Suppressor macrophage treated with lipopolysaccharide for 4 hours (primary cell): ENCODE results near the gene LBHD2.
A peak's percentile ranks its signal among the peaks of the same experiment; 100 is the strongest.

ENCODE experiments used
- DNase-seq: peaks from one replicate; pipeline ENCODE4 v3.0.0-alpha.2; 2020

Gene LBHD2

DNA sequence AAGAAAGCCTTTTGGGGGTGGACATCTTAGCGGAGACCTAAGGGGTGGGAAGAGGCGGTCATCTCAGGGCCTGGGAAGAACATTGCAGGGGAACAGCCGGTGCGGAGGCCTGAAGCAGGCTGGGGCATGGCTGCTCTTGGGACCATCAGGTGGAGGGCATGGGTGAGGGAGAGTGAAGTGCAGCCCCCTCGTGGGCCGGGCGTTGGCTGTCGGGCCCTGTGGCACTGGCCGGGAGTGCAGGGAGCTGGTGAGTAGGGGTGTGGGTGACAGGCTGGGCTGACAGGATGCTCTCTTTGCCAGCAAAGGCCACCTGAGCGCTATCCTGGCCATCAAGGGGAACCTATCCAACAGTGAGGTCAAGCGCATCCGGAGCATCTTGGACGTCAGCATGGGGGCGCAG lies 50.9 kb downstream of the LBHD2 start:
- no peak for DNase-seq

DNA sequence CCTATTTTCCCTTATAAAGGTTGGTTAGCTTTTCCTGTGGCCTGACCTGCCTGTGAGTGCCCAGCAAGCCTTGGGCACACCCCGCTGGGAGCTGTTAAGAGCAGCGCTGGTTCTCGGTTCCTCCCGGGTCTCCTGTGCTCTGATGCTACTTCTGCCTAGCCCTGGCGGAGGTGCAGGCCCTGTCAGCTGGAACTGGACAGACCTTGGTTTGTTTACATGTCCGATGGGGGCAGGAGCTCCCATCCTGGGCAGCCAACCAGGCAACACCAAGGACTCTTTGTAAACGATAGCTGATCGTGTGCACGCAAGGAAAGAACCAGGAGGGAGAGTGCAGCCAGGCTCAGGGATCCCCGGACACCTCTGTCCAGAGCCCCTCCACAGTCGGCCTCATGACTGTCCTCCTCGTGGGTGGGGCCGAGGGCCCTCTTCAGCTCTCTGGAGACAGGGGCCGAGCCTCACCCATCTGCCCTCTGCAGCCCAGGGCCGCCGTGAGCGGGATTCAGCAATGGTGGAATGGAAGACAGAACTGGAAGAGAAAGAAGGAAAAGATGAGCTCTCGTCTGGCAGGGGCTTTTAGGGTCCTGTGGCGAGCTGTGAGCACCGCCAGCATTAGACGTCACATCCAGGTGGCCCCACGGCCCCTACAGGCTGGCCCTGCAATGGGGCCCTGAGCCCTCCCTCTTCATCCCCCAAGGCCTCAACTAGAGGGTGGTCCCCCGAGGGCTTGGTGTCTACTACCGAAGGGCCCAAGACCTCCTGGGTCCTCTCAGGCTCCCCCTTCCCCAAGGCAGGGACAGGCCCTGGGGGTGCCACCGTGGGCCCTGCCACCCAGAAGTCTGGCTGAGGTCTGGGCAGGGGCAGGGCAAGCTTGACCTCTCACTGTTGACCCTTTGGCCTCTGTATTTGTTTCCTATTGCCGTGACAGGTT lies 51.6 kb downstream of the LBHD2 start:
- DNase-seq: peak; percentile 11

GRCh38 chr14:103136388-103137271 lies 52.6 kb downstream of the LBHD2 start:
- peak; percentile 54 for DNase-seq

GRCh38 chr14:103137689-103138300 lies 53.8 kb downstream of the LBHD2 start:
- DNase-seq: peak; percentile 65

GRCh38 chr14:103138301-103139131 lies 54.5 kb downstream of the LBHD2 start:
- peak; percentile 71 for DNase-seq

DNA sequence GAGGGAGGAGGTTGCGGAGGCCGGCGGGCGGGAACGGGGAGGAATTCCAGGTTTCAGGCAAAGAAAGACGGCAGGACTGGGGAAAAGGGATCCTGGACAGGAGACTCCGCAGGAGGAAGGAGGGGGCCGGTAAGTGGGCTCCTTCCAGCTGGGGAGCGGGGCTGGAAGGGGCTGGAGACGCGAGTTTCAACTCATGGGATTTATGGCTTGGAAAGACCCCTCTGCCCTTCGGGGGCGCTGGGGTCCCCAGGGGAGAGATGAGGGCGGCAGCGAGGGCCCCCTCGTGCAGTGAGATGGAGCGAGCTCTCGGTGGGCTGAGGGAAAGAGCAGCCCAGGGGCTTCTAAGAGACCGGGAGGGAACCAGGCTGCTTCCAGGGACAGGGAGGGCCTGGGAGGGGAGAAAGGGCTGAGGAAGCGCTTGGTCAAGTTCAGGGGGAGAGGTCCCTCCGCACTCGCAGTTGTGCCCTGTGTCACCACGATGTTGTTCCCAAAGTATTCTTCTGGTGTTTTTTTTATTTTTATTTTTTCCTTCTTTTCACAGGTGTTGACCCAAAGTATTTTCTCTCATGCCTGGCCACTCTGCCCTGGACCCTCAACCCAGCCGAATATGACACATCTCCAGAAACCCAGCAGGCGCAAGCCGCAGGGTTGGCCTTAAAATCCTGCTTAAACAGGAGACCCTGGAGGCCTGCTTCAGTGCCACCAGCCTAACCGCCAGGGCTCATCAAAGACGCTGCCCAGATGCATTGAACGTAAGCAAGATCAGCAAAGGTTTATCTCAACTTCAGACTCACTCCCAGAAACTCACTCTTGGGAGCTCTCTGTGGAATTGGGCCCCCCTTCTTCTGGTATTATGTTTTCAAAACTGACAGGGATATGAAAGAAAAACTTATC lies 55.4 kb downstream of the LBHD2 start:
- peak; percentile 12 for DNase-seq
